ENCODE results near the gene VTCN1.
"Not testable (repeated sequence)": the region's sequence is repeated elsewhere in the genome, so short reads cannot be mapped to it uniquely, and the experiment has no call there.

Gene VTCN1

GRCh38 chr1:117166076-117166475 lies 44.7 kb downstream of the VTCN1 start:
- DNase-seq (ENCODE audit: low read depth, low spot score) = peak; percentile 65

GRCh38 chr1:117164209-117164608 lies 46.5 kb downstream of the VTCN1 start:
- no peak for DNase-seq (ENCODE audit: low read depth, low spot score)

- no peak for DNase-seq (ENCODE audit: low read depth, low spot score)
Observed at GRCh38 chr1:117162816-117163215, 47.9 kb downstream of the VTCN1 start.

- no peak for DNase-seq (ENCODE audit: low read depth, low spot score)
Observed at GRCh38 chr1:117161887-117162286, 48.8 kb downstream of the VTCN1 start.

- not testable (repeated sequence) for DNase-seq (ENCODE audit: low read depth, low spot score)
Observed at GRCh38 chr1:117151305-117151704, 59.4 kb downstream of the VTCN1 start.

GRCh38 chr1:117150316-117150715 lies 60.4 kb downstream of the VTCN1 start:
- DNase-seq (ENCODE audit: low read depth, low spot score) = no peak

GRCh38 chr1:117147856-117148588 lies 62.7 kb downstream of the VTCN1 start:
- peak; percentile 65 for DNase-seq (ENCODE audit: low read depth, low spot score)

GRCh38 chr1:117147341-117147831 lies 63.3 kb downstream of the VTCN1 start:
- DNase-seq (ENCODE audit: low read depth, low spot score) = no peak

- DNase-seq (ENCODE audit: low read depth, low spot score) = peak; percentile 88
Observed at GRCh38 chr1:117146575-117147340, 64.0 kb downstream of the VTCN1 start.

GRCh38 chr1:117146072-117146471 lies 64.7 kb downstream of the VTCN1 start:
- DNase-seq (ENCODE audit: low read depth, low spot score) = no peak

GRCh38 chr1:117143871-117144270 lies 66.9 kb downstream of the VTCN1 start:
- DNase-seq (ENCODE audit: low read depth, low spot score) = no peak

GRCh38 chr1:117143172-117143571 lies 67.6 kb downstream of the VTCN1 start:
- no peak for DNase-seq (ENCODE audit: low read depth, low spot score)

GRCh38 chr1:117142200-117142599 lies 68.5 kb downstream of the VTCN1 start:
- no peak for DNase-seq (ENCODE audit: low read depth, low spot score)

GRCh38 chr1:117138561-117138960 lies 72.2 kb downstream of the VTCN1 start:
- DNase-seq (ENCODE audit: low read depth, low spot score) = no peak

- DNase-seq (ENCODE audit: low read depth, low spot score) = no peak
Observed at GRCh38 chr1:117138106-117138505, 72.6 kb downstream of the VTCN1 start.

GRCh38 chr1:117137281-117137855 lies 73.4 kb downstream of the VTCN1 start:
- no peak for DNase-seq (ENCODE audit: low read depth, low spot score)

- DNase-seq (ENCODE audit: low read depth, low spot score) = no peak
Observed at GRCh38 chr1:117136749-117137148, 74.0 kb downstream of the VTCN1 start.

- no peak for DNase-seq (ENCODE audit: low read depth, low spot score)
Observed at GRCh38 chr1:117135329-117135728, 75.4 kb downstream of the VTCN1 start.

GRCh38 chr1:117130526-117130925 lies 80.2 kb downstream of the VTCN1 start:
- no peak for DNase-seq (ENCODE audit: low read depth, low spot score)

- peak; percentile 67 for DNase-seq (ENCODE audit: low read depth, low spot score)
Observed at GRCh38 chr1:117128323-117129079, 82.2 kb downstream of the VTCN1 start.

- no peak for DNase-seq (ENCODE audit: low read depth, low spot score)
Observed at GRCh38 chr1:117127795-117128194, 82.9 kb downstream of the VTCN1 start.

- no peak for DNase-seq (ENCODE audit: low read depth, low spot score)
Observed at GRCh38 chr1:117124661-117125060, 86.1 kb downstream of the VTCN1 start.
